Natural killer cell (primary cell): ENCODE results near the gene UNC50. TPM values are rescaled to one million over a fixed set of nuclear protein-coding genes. Genes with fewer than 3 reads are reported as not detected.
A peak's percentile ranks its signal among the peaks of the same experiment; 100 is the strongest.

Experiments used
- ATAC-seq, 3 donors: fragments of 150-1000 bp in 2 of 3; fragments of 200-7000 bp in 1 of 3; cut with Tn5 transposase; 1 replicate in 1 of 3; 2 replicates in 2 of 3; pipeline ENCODE4 v1.10.0; 2021; ENCODE audit warnings: mild to moderate bottlenecking in 2 of 3, moderate library complexity in 2 of 3
- DNase-seq, 2 donors: peaks; one replicate each; pipeline versions ENCODE4 v3.0.0 to v3.0.0-alpha.2; 2013 to 2021; ENCODE audit warnings: mixed read lengths in 1 of 2
- H3K27ac ChIP-seq: one replicate; pipeline ENCODE4 v1.5.1; 2013; ENCODE audit warnings: mild to moderate bottlenecking, low read length
- H3K27me3 ChIP-seq: one replicate; pipeline ENCODE4 v1.6.1; 2013; ENCODE audit warnings: low read length; ENCODE audit not compliant: control insufficient read depth, insufficient read depth
- H3K36me3 ChIP-seq: one replicate; pipeline ENCODE4 v1.6.1; 2013; ENCODE audit warnings: low read length; ENCODE audit not compliant: control insufficient read depth, insufficient read depth
- H3K4me1 ChIP-seq: one replicate; pipeline ENCODE4 v1.6.1; 2013; ENCODE audit warnings: low read length; ENCODE audit not compliant: control insufficient read depth, insufficient read depth
- H3K4me3 ChIP-seq: one replicate; pipeline ENCODE4 v1.5.1; 2013; ENCODE audit warnings: low read length
- H3K9me3 ChIP-seq: one replicate; pipeline ENCODE4 v1.6.1; 2013; ENCODE audit warnings: low read length; ENCODE audit not compliant: control insufficient read depth, insufficient read depth
- H3K27ac Mint-ChIP-seq, 2 donors: one replicate each; pipeline ENCODE4 v1.8.0; 2022; ENCODE audit warnings: mild to moderate bottlenecking in 2 of 2, mixed read lengths in 2 of 2, moderate library complexity in 1 of 2
- H3K27me3 Mint-ChIP-seq, 2 donors: one replicate each; pipeline ENCODE4 v1.8.0; 2022; ENCODE audit warnings: low read depth in 2 of 2, mixed read lengths in 2 of 2
- H3K36me3 Mint-ChIP-seq: one replicate; pipeline ENCODE4 v1.8.0; 2022; ENCODE audit warnings: mixed read lengths
- H3K4me1 Mint-ChIP-seq, 2 donors: one replicate each; pipeline ENCODE4 v1.8.0; 2022; ENCODE audit warnings: mixed read lengths in 2 of 2
- H3K4me3 Mint-ChIP-seq: one replicate; pipeline ENCODE4 v1.8.0; 2022; ENCODE audit warnings: mild to moderate bottlenecking, moderate library complexity, mixed read lengths
- H3K9me3 Mint-ChIP-seq, 2 donors: one replicate each; pipeline ENCODE4 v1.8.0; 2022; ENCODE audit warnings: mixed read lengths in 2 of 2
- CTCF ChIP-seq: fragments of 200-600 bp; IDR thresholded peaks from one replicate; pipeline ENCODE4 v1.8.0; 2022; ENCODE audit warnings: antibody characterized with exemption
- WGBS: methylation state at CpG from one replicate; pipeline ENCODE4 v1.1.7; 2013; ENCODE audit warnings: missing lambda C conversion rate; ENCODE audit not compliant: insufficient coverage; 5-methylcytosine and 5-hydroxymethylcytosine counted together
- intact Hi-C: fragments of 100-400 bp; cut with micrococcal nuclease; formaldehyde crosslinking; loops from one replicate; pipeline ENCODE4 v1.14.2; 2022
- total RNA-seq, 4 donors: library from RNA; stranded (reverse); fragments of 120-200 nt in 1 of 4; gene quantifications; one replicate each; pipeline versions ENCODE4 v1.2.3 to v1.2.4, GENCODE V29; 2013 to 2022

UNC50 gene
- total RNA-seq, 3 donors from 2014 or later (not counting 1 experiment from before 2014, with no cell fraction given), result 30.8 to 40.5 (median 32.1) TPM

DNA sequence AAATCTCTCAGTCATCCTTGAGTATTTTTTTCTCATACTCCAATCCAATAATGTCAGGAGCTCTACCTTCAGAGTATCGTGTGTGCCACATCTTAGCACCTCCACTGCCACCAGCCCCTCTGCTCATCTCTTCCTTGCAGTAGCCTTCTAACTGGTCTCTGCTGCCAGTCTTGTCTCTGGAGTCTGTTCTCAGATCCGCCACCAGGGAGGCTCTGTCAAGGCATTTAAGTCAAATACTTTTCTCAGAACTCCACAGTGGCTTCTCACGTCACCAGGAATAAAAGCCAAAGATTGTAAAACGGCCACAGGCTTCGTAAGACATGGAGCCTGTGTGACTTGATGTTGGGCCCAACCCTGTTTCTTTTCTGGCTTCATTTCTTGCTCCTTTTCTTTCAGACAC, 7.1 kb downstream of the UNC50 start:
- H3K27me3 Mint-ChIP-seq, result no peaks in the 10 kb centered on the region
- TF ChIP-seq CTCF, result no peak
- peak overlapping the region; percentile 2 for H3K27ac ChIP-seq
- no peaks in the 10 kb centered on the region for H3K27me3 ChIP-seq
- 92% methylated on average over 5 of the region's 5 CpGs for WGBS
- peaks cover 28% of the 10 kb centered on the region for H3K36me3 Mint-ChIP-seq
- peak in 1 of 2 donors; percentile 17 for DNase-seq
- peaks cover 76% of the 10 kb centered on the region for H3K36me3 ChIP-seq
- ATAC-seq, result peak in 2 of 3 donors; percentile 21 to 48
- peak overlapping the region; percentile 29 for H3K4me3 Mint-ChIP-seq
- peaks cover 9% of the 10 kb centered on the region for H3K4me1 ChIP-seq
- intact Hi-C loops, result no loop called here
- H3K4me3 ChIP-seq, result no peak overlapping the region
- peak overlapping the region; percentile 79 to 87 for H3K27ac Mint-ChIP-seq
- H3K9me3 ChIP-seq, result no peaks in the 10 kb centered on the region
- H3K9me3 Mint-ChIP-seq, result no peaks in the 10 kb centered on the region
- peaks cover 57 to 73% of the 10 kb centered on the region in 2 donors for H3K4me1 Mint-ChIP-seq

DNA sequence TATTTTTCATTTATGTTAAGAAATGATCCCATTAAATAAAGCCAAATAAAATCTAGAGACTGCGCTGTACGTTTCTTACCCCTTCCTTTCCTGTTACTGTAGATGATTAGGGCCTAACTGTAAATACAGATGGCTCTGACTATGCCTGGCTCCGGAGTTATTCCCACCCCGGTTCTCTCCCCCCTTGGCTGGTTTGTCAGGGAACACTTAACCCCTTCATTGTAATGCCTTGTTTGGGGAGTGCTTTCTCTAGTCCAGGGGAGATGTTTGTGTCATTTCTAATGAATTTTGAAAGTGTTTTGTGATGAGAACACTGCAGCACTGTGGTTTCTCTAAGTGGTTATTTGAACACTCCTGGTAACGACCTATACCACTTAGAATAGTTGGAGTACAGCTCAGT, 8.8 kb downstream of the UNC50 start:
- peaks cover 32% of the 10 kb centered on the region for H3K36me3 Mint-ChIP-seq
- ATAC-seq, result no peak
- no peaks in the 10 kb centered on the region for H3K9me3 Mint-ChIP-seq
- H3K4me3 ChIP-seq, result no peak overlapping the region
- peaks cover 8% of the 10 kb centered on the region for H3K4me1 ChIP-seq
- no peak for TF ChIP-seq CTCF
- peak overlapping the region; percentile 79 to 87 for H3K27ac Mint-ChIP-seq
- no peaks in the 10 kb centered on the region for H3K27me3 Mint-ChIP-seq
- no peak for DNase-seq
- peaks cover 81% of the 10 kb centered on the region for H3K36me3 ChIP-seq
- WGBS, result 85% methylated on average over 5 of the region's 5 CpGs
- no peaks in the 10 kb centered on the region for H3K9me3 ChIP-seq
- H3K4me1 Mint-ChIP-seq, result peaks cover 47 to 63% of the 10 kb centered on the region in 2 donors
- H3K27ac ChIP-seq, result no peak overlapping the region
- H3K4me3 Mint-ChIP-seq, result peak overlapping the region; percentile 52
- H3K27me3 ChIP-seq, result no peaks in the 10 kb centered on the region
- intact Hi-C loops, result no loop called here

GRCh38 chr2:98623657-98624056, 15.3 kb downstream of the UNC50 start:
- Mint-ChIP-seq H3K4me3 (no peak overlapping the region), H3K4me1 (peaks cover 26 to 48% of the 10 kb centered on the region in 2 donors)
- H3K27ac ChIP-seq, result no peak overlapping the region

More at GRCh38 chr2:98623657-98624056, 15.3 kb downstream of the UNC50 start:
- no peak for DNase-seq
- Mint-ChIP-seq H3K27me3 (no peaks in the 10 kb centered on the region), H3K27ac (peak overlapping the region; percentile 47 to 59), H3K36me3 (peaks cover 15% of the 10 kb centered on the region), H3K9me3 (no peaks in the 10 kb centered on the region)
- H3K36me3 ChIP-seq, result peaks cover 78% of the 10 kb centered on the region
- TF ChIP-seq CTCF, result no peak
- H3K27me3 ChIP-seq, result no peaks in the 10 kb centered on the region
- peaks cover 10% of the 10 kb centered on the region for H3K4me1 ChIP-seq
- H3K9me3 ChIP-seq, result no peaks in the 10 kb centered on the region
- ATAC-seq, result peak; percentile 63 to 70 (median 63)
- WGBS, result 77% methylated on average over 5 of the region's 5 CpGs
- intact Hi-C loops, result no loop called here
- H3K4me3 ChIP-seq, result no peak overlapping the region
